GM12875 (cell line): ENCODE results near the gene BTBD19.

ENCODE experiments used
- H3K4me3 ChIP-seq: one replicate; pipeline ENCODE4 v1.5.1; 2011; ENCODE audit warnings: low read depth, low read length, control low read depth
- TF ChIP-seq, protein P1 (sequence below): IDR thresholded peaks from 2 replicates; pipeline ENCODE4 v1.5.1; 2011; ENCODE audit warnings: low read depth, mild to moderate bottlenecking, control low read depth, inconsistent platforms, low read length, moderate library complexity, borderline replicate concordance; ENCODE audit not compliant: insufficient read depth

Gene BTBD19

DNA sequence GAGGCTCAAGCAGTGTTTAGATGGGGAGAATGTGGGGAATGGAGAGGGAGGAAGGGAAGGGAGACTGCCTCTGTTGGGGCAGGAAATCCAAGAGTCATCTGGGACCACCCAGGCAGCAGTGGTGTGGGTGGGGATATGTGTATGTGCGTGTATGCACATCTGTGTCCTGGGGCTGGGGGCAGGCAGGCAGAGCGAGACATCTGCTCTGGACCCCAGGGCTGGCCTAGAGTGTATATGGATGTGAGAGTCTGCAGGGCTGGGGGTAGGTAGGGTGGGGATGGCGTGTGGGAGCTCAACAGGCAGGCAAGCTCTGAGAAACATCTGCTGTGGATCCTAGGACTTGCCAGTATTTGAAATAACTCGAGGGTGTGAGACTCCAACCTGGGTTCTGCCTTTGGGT is 31.3 kb downstream of the BTBD19 start:
- H3K4me3 ChIP-seq = no peak overlapping the region
- TF ChIP-seq, protein P1, sequence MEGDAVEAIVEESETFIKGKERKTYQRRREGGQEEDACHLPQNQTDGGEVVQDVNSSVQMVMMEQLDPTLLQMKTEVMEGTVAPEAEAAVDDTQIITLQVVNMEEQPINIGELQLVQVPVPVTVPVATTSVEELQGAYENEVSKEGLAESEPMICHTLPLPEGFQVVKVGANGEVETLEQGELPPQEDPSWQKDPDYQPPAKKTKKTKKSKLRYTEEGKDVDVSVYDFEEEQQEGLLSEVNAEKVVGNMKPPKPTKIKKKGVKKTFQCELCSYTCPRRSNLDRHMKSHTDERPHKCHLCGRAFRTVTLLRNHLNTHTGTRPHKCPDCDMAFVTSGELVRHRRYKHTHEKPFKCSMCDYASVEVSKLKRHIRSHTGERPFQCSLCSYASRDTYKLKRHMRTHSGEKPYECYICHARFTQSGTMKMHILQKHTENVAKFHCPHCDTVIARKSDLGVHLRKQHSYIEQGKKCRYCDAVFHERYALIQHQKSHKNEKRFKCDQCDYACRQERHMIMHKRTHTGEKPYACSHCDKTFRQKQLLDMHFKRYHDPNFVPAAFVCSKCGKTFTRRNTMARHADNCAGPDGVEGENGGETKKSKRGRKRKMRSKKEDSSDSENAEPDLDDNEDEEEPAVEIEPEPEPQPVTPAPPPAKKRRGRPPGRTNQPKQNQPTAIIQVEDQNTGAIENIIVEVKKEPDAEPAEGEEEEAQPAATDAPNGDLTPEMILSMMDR = no peak

- H3K4me3 ChIP-seq = no peak overlapping the region
- TF ChIP-seq, protein P1 = no peak
These were observed 34.2 kb downstream of the BTBD19 start for GRCh38 chr1:44842486-44842861.

GRCh38 chr1:44842862-44843655 is 34.7 kb downstream of the BTBD19 start, which contains the start of gene PTCH2:
Gene PTCH2, minus strand, starts transcription at chr1:44843253. Its CDS starts 321 bp downstream, at chr1:44842932.
- H3K4me3 ChIP-seq = no peak within 1 kb of the TSS

GRCh38 chr1:44846985-44847384 is 38.7 kb downstream of the BTBD19 start:
- no peak overlapping the region for H3K4me3 ChIP-seq
- TF ChIP-seq, protein P1 = no peak

More at GRCh38 chr1:44842862-44843655, 34.7 kb downstream of the BTBD19 start, which contains the start of gene PTCH2:
- TF ChIP-seq, protein P1 = no peak

DNA sequence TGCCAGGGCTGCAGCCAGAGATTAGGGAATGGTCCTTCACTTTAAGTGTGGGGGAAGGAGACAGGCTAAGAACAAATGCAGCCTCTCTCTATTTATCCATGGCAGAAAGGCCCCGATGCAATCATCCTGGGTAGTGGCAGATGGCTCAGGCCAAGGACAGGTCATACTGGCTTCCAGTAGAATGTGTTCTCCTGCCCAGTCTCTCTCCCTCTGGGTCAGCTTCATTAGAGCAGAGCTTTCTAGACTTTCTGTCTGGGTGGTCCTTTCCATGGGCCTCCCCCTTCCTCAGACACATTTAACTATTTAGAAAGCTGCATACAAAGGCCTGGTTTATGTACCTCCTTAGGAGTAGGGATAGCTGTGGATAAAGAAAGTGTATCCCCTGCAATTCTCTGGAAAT is 39.5 kb downstream of the BTBD19 start:
- no peak overlapping the region for H3K4me3 ChIP-seq
- TF ChIP-seq, protein P1 = no peak

- H3K4me3 ChIP-seq = no peak overlapping the region
- TF ChIP-seq, protein P1 = no peak
These were observed 40.3 kb downstream of the BTBD19 start for GRCh38 chr1:44848456-44849181.
